Panc1 (cell line): ENCODE data around the gene PTK6. TPM values are rescaled to one million over a fixed set of nuclear protein-coding genes. Genes with fewer than 3 reads are reported as not detected.

Experiments used
- ATAC-seq: fragments of 200-7000 bp; cut with Tn5 transposase; 2 replicates; pipeline ENCODE4 v1.9.1; 2020; ENCODE audit warnings: mild to moderate bottlenecking, moderate library complexity
- BruUV-seq: library from RNA; stranded (reverse); fragments of 400-500 nt; replicated peaks from 2 replicates; lab custom pipeline; 2021; lab: Mats Ljungman, UMichigan
- CTCF ChIA-PET: fragments of 300-600 bp; sonication (Branson Sonifier 250); formaldehyde crosslinking; loops from one replicate; lab custom pipeline; 2022; ENCODE audit warnings: antibody characterized with exemption; lab: Charles Lee
- POLR2A ChIA-PET: fragments of 300-600 bp; sonication (Branson Sonifier 250); formaldehyde crosslinking; loops from one replicate; lab custom pipeline; 2022; ENCODE audit warnings: antibody characterized with exemption; lab: Charles Lee
- DNase-seq: peaks from one replicate; pipeline ENCODE4 v3.0.0-alpha.2; 2010; ENCODE audit warnings: low read depth, low spot score
- H3K27ac ChIP-seq: 2 replicates; pipeline ENCODE4 v1.5.1; 2011; ENCODE audit warnings: mild to moderate bottlenecking, low read length, inconsistent platforms
- H3K27me3 ChIP-seq: fragments of 200-500 bp; sonication (Bioruptor generic); 2 replicates; pipeline ENCODE4 v1.6.0; 2014; ENCODE audit warnings: low read length, inconsistent platforms; ENCODE audit not compliant: control insufficient read depth, insufficient read depth
- H3K36me3 ChIP-seq: fragments of 200-500 bp; sonication (Bioruptor generic); 2 replicates; pipeline ENCODE4 v1.5.1; 2014; ENCODE audit warnings: inconsistent platforms, mild to moderate bottlenecking, low read length, moderate library complexity; ENCODE audit not compliant: control insufficient read depth, insufficient read depth
- H3K4me1 ChIP-seq: 2 replicates; pipeline ENCODE4 v1.5.1; 2011; ENCODE audit warnings: inconsistent platforms, mild to moderate bottlenecking, low read length, moderate library complexity; ENCODE audit not compliant: control insufficient read depth, insufficient read depth
- H3K4me3 ChIP-seq, 2 experiments: 2 replicates each; pipeline ENCODE4 v1.5.1; 2011 to 2012; ENCODE audit warnings: low read depth in 2 of 2, low read length in 2 of 2, mild to moderate bottlenecking in 2 of 2, inconsistent platforms in 1 of 2, moderate library complexity in 1 of 2
- H3K9me3 ChIP-seq: fragments of 200-500 bp; sonication (Bioruptor generic); 2 replicates; pipeline ENCODE4 v1.5.1; 2014; ENCODE audit warnings: low read depth, mild to moderate bottlenecking, inconsistent platforms, low read length, moderate library complexity; ENCODE audit not compliant: control insufficient read depth, insufficient read depth
- POLR2AphosphoS5 ChIP-seq: IDR thresholded peaks from 2 replicates; pipeline ENCODE4 v1.6.1; 2012; ENCODE audit warnings: mild to moderate bottlenecking, low read depth, low read length, moderate library complexity
- SIN3A ChIP-seq: IDR thresholded peaks from 2 replicates; pipeline ENCODE4 v1.6.1; 2012; ENCODE audit warnings: low read depth, mild to moderate bottlenecking, low read length, moderate library complexity, borderline replicate concordance; ENCODE audit not compliant: insufficient read depth
- TCF7L2 ChIP-seq: IDR thresholded peaks from 2 replicates; pipeline ENCODE4 v1.6.1; 2011; ENCODE audit warnings: mild to moderate bottlenecking, low read depth, low read length, inconsistent platforms
- in situ Hi-C: cut with HindIII; loops from 2 replicates; pipeline ENCODE4 v1.10.0; 2016; ENCODE audit warnings: low sequenced_read_pairs, low pct_unique_long_range_greater_than_20kb
- intact Hi-C: fragments of 100-400 bp; cut with micrococcal nuclease; formaldehyde crosslinking; loops from one replicate; pipeline ENCODE4 v1.10.0; 2022; ENCODE audit not compliant: unreplicated experiment
- total RNA-seq: library from RNA; stranded (reverse); gene quantifications from one replicate; pipeline ENCODE4 v1.2.1, GENCODE V29; 2021; ENCODE audit not compliant: unreplicated experiment
- TF ChIP-seq, protein P1 (sequence below): fragments of 450-650 bp; IDR thresholded peaks from 2 replicates; pipeline ENCODE4 v1.5.1; 2017; ENCODE audit warnings: mild to moderate bottlenecking
- TF ChIP-seq, protein P2 (sequence below), 2 experiments: IDR thresholded peaks; 2 replicates each; pipeline ENCODE4 v1.6.1; 2011 to 2012; ENCODE audit warnings: low read depth in 2 of 2, control low read depth in 1 of 2, low read length in 1 of 2, mild to moderate bottlenecking in 1 of 2, moderate library complexity in 1 of 2; ENCODE audit not compliant: insufficient read depth in 1 of 2

The PTK6 gene
- total RNA-seq, 1 experiment from 2014 or later = 6.5 TPM

DNA sequence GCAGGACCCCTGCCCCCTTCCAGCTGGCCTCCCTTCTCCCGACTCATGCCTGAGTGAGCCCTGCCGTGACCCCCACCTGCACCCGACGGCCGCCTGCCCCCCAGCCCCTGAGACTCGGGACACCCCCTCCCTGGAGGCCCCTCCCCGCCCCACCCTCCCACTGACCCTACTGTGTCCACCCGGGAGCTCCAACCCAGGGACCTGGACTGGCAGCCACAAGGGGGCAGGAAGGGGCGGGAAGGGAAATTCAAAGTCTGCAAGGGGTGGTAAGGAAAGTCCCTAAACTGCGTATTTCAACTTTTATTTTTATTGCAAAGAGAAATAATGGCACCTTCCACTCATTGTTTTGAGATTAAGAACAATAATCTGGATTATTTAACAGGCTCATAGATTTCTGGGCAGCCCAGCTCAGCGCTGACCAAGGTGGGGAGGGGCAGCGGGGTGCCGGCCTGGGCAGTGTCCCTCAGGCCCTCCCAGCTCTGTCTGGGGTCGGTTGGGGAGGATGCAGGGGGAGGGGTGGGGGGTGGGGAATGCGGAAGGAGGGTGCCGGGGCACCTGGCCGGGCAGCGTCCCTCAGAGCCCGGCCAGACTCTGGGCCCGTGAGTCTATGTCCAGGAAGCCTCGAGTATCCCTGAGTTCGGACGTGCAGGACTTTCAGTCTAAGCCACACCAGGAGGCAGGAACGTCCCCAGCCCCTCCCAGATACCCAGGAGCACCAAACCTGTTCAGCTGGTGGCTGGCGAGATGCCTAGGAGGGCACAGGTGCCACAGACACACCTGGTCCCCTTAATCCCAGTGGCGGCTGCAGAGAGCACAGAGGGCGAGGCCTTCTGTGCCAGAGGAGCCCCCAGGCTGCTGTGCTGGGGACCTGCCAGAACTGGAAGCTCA lies 1.3 kb upstream of the PTK6 start:
- DNase-seq (no peak), ATAC-seq (peak; percentile 59)
- Histone ChIP-seq H3K4me3 (peak overlapping the region; percentile 46 to 70), H3K36me3 (no peaks in the 10 kb centered on the region), H3K9me3 (no peaks in the 10 kb centered on the region), H3K4me1 (peaks cover 17% of the 10 kb centered on the region), H3K27ac (peak overlapping the region; percentile 88), H3K27me3 (no peaks in the 10 kb centered on the region)
- ChIA-PET POLR2A (interaction anchor here (0.6 to 1.4 kb wide), 3 partner anchors 18 to 373 kb away, joined by 5 to 16 read pairs (median 5); partner anchors contain the start of gene PPDPF), CTCF (interaction anchor here (0.6 to 3.1 kb wide), 14 partner anchors 51 to 619 kb away, joined by 3 to 14 read pairs (median 4); partner anchors contain the start of genes CHRNA4, LIME1 and UCKL1)
- TF ChIP-seq, protein P1, sequence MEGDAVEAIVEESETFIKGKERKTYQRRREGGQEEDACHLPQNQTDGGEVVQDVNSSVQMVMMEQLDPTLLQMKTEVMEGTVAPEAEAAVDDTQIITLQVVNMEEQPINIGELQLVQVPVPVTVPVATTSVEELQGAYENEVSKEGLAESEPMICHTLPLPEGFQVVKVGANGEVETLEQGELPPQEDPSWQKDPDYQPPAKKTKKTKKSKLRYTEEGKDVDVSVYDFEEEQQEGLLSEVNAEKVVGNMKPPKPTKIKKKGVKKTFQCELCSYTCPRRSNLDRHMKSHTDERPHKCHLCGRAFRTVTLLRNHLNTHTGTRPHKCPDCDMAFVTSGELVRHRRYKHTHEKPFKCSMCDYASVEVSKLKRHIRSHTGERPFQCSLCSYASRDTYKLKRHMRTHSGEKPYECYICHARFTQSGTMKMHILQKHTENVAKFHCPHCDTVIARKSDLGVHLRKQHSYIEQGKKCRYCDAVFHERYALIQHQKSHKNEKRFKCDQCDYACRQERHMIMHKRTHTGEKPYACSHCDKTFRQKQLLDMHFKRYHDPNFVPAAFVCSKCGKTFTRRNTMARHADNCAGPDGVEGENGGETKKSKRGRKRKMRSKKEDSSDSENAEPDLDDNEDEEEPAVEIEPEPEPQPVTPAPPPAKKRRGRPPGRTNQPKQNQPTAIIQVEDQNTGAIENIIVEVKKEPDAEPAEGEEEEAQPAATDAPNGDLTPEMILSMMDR = peak; percentile 82
- TF ChIP-seq TCF7L2 (no peak), POLR2AphosphoS5 (no peak), SIN3A (no peak)
- BruUV-seq = no TSS peak
- intact Hi-C loops (no loop called here), in situ Hi-C loops (loop anchor here (10.0 kb wide), 1 partner anchor 56 kb away; no protein-coding TSS in a partner anchor)

DNA sequence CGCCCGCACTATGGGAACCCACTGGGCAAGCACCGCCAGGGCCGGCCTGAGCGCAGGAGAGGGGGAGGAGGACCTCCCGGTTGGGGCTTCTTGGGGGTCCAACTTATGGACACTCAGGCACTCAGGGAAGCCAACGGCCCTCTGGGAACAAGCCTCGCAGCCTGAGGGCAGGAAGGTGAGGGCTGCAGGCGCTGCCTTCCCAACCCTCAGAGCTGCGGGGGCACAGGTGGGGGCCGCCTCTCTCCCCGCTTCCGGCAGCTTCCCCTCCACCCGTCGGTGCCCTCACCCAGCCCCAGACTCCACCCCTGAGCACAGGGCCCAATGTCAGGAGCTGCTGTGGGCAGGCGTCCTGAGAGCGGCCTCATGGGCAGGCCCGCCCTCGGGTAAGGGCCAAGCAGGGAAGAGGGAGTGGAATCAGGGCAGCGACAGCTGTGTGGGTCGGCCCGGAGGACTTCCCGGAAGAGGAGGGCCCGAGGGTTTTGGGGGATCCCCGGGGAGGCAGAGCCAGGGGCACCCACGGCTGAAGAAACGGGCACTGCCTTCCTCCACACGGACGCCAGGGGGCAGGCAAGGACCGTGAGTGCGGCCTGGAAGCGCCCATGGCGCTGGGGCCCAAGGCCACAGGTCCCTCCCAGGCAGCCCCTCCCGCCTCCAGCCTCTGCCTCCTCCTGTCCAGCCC lies 488 bp upstream of the PTK6 start:
- Histone ChIP-seq H3K9me3 (no peaks in the 10 kb centered on the region), H3K36me3 (no peaks in the 10 kb centered on the region), H3K4me1 (peaks cover 17% of the 10 kb centered on the region), H3K27ac (peak overlapping the region; percentile 88), H3K27me3 (no peaks in the 10 kb centered on the region), H3K4me3 (peak overlapping the region; percentile 46 to 70)
- TF ChIP-seq POLR2AphosphoS5 (peak; percentile 59), SIN3A (peak; percentile 60; the same call in 1 of the 2 replicates), TCF7L2 (no peak)
- TF ChIP-seq, protein P1 = peak; percentile 95
- TF ChIP-seq, protein P2, sequence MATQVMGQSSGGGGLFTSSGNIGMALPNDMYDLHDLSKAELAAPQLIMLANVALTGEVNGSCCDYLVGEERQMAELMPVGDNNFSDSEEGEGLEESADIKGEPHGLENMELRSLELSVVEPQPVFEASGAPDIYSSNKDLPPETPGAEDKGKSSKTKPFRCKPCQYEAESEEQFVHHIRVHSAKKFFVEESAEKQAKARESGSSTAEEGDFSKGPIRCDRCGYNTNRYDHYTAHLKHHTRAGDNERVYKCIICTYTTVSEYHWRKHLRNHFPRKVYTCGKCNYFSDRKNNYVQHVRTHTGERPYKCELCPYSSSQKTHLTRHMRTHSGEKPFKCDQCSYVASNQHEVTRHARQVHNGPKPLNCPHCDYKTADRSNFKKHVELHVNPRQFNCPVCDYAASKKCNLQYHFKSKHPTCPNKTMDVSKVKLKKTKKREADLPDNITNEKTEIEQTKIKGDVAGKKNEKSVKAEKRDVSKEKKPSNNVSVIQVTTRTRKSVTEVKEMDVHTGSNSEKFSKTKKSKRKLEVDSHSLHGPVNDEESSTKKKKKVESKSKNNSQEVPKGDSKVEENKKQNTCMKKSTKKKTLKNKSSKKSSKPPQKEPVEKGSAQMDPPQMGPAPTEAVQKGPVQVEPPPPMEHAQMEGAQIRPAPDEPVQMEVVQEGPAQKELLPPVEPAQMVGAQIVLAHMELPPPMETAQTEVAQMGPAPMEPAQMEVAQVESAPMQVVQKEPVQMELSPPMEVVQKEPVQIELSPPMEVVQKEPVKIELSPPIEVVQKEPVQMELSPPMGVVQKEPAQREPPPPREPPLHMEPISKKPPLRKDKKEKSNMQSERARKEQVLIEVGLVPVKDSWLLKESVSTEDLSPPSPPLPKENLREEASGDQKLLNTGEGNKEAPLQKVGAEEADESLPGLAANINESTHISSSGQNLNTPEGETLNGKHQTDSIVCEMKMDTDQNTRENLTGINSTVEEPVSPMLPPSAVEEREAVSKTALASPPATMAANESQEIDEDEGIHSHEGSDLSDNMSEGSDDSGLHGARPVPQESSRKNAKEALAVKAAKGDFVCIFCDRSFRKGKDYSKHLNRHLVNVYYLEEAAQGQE (IDR thresholded peaks at IDR 0.05; ENCODE audit: insufficient read depth in 1 of 2, low read depth in 2 of 2, low read length in 1 of 2) = 0 out of 4 replicates have a peak, but pooled peaks of 1 of the 2 experiments have one; percentile 60
- CTCF ChIA-PET = interaction anchor here (0.5 to 3.1 kb wide), 13 partner anchors 17 to 620 kb away, joined by 3 to 14 read pairs (median 3); partner anchors contain the start of genes PPDPF and UCKL1
- POLR2A ChIA-PET = interaction anchor here (0.6 to 1.4 kb wide), 3 partner anchors 17 to 374 kb away, joined by 5 to 16 read pairs (median 5); partner anchors contain the start of gene PPDPF
- BruUV-seq = no TSS peak
- in situ Hi-C loops (loop anchor here (10.0 kb wide), 1 partner anchor 57 kb away; no protein-coding TSS in a partner anchor), intact Hi-C loops (no loop called here)
- ATAC-seq (peak; percentile 93), DNase-seq (peak; percentile 90)
